ENCODE data around the gene FXYD3. TPM values are rescaled to one million over a fixed set of nuclear protein-coding genes. Genes with fewer than 3 reads are reported as not detected.
A peak's percentile ranks its signal among the peaks of the same experiment; 100 is the strongest.

The FXYD3 gene
- total and polyA plus RNA-seq, 5 donors from 2014 or later, result not detected

GRCh38 chr19:35080613-35081170, 34.9 kb upstream of the FXYD3 start:
- Mint-ChIP-seq H3K27me3 (peaks cover 2% of the 10 kb centered on the region), H3K9me3 (no peaks in the 10 kb centered on the region), H3K4me1 (no peaks in the 10 kb centered on the region), H3K36me3 (no peaks in the 10 kb centered on the region), H3K27ac (no peak overlapping the region), H3K4me3 (no peak overlapping the region)
- DNase-seq, result no peak
- H3K27me3 ChIP-seq (ENCODE audit: control insufficient read depth, insufficient read depth, low read length), result peaks cover 2% of the 10 kb centered on the region
- no peak overlapping the region for H3K4me3 ChIP-seq (ENCODE audit: low read depth, low read length)
- H3K27ac ChIP-seq (ENCODE audit: insufficient read depth, low read length, poor library complexity, severe bottlenecking), result no peak overlapping the region
- ATAC-seq (ENCODE audit: low read depth in 2 of 2), result no peak
- no peaks in the 10 kb centered on the region for H3K4me1 ChIP-seq (ENCODE audit: control insufficient read depth, insufficient read depth, low read length, poor library complexity, severe bottlenecking)
- H3K9me3 ChIP-seq (ENCODE audit: control insufficient read depth in 2 of 2, low read length in 2 of 2), result no peaks in the 10 kb centered on the region
- H3K36me3 ChIP-seq (ENCODE audit: control insufficient read depth, insufficient read depth, low read length), result no peaks in the 10 kb centered on the region

- H3K4me3 Mint-ChIP-seq, result no peak overlapping the region
- H3K4me1 Mint-ChIP-seq, result no peaks in the 10 kb centered on the region
- H3K27ac Mint-ChIP-seq, result no peak overlapping the region
- H3K27me3 Mint-ChIP-seq, result peaks cover 4% of the 10 kb centered on the region
- Histone ChIP-seq H3K4me3 (ENCODE audit: low read depth, low read length) (no peak overlapping the region), H3K4me1 (ENCODE audit: control insufficient read depth, insufficient read depth, low read length, poor library complexity, severe bottlenecking) (no peaks in the 10 kb centered on the region), H3K36me3 (ENCODE audit: control insufficient read depth, insufficient read depth, low read length) (no peaks in the 10 kb centered on the region), H3K9me3 (ENCODE audit: control insufficient read depth in 2 of 2, low read length in 2 of 2) (no peaks in the 10 kb centered on the region), H3K27ac (ENCODE audit: insufficient read depth, low read length, poor library complexity, severe bottlenecking) (no peak overlapping the region), H3K27me3 (ENCODE audit: control insufficient read depth, insufficient read depth, low read length) (peaks cover 2% of the 10 kb centered on the region)
- no peaks in the 10 kb centered on the region for H3K36me3 Mint-ChIP-seq
- DNase-seq (no peak), ATAC-seq (ENCODE audit: low read depth in 2 of 2) (no peak)
- H3K9me3 Mint-ChIP-seq, result no peaks in the 10 kb centered on the region
Measured at GRCh38 chr19:35081201-35081600, 34.4 kb upstream of the FXYD3 start.

- Mint-ChIP-seq H3K9me3 (no peaks in the 10 kb centered on the region), H3K27me3 (peaks cover 14% of the 10 kb centered on the region), H3K36me3 (no peaks in the 10 kb centered on the region), H3K27ac (no peak overlapping the region), H3K4me1 (no peaks in the 10 kb centered on the region), H3K4me3 (no peak overlapping the region)
- Histone ChIP-seq H3K9me3 (ENCODE audit: control insufficient read depth in 2 of 2, low read length in 2 of 2) (no peaks in the 10 kb centered on the region), H3K4me1 (ENCODE audit: control insufficient read depth, insufficient read depth, low read length, poor library complexity, severe bottlenecking) (no peaks in the 10 kb centered on the region), H3K27me3 (ENCODE audit: control insufficient read depth, insufficient read depth, low read length) (peaks cover 2% of the 10 kb centered on the region), H3K36me3 (ENCODE audit: control insufficient read depth, insufficient read depth, low read length) (no peaks in the 10 kb centered on the region), H3K4me3 (ENCODE audit: low read depth, low read length) (no peak overlapping the region), H3K27ac (ENCODE audit: insufficient read depth, low read length, poor library complexity, severe bottlenecking) (no peak overlapping the region)
- ATAC-seq (ENCODE audit: low read depth in 2 of 2) (no peak), DNase-seq (no peak)
Measured at GRCh38 chr19:35083691-35084508, 31.7 kb upstream of the FXYD3 start.

- Histone ChIP-seq H3K9me3 (ENCODE audit: control insufficient read depth in 2 of 2, low read length in 2 of 2) (no peaks in the 10 kb centered on the region), H3K27ac (ENCODE audit: insufficient read depth, low read length, poor library complexity, severe bottlenecking) (no peak overlapping the region), H3K4me3 (ENCODE audit: low read depth, low read length) (no peak overlapping the region), H3K4me1 (ENCODE audit: control insufficient read depth, insufficient read depth, low read length, poor library complexity, severe bottlenecking) (no peaks in the 10 kb centered on the region), H3K36me3 (ENCODE audit: control insufficient read depth, insufficient read depth, low read length) (no peaks in the 10 kb centered on the region), H3K27me3 (ENCODE audit: control insufficient read depth, insufficient read depth, low read length) (peaks cover 2% of the 10 kb centered on the region)
- DNase-seq (no peak), ATAC-seq (ENCODE audit: low read depth in 2 of 2) (no peak)
- Mint-ChIP-seq H3K27ac (no peak overlapping the region), H3K4me1 (no peaks in the 10 kb centered on the region), H3K36me3 (no peaks in the 10 kb centered on the region), H3K4me3 (no peak overlapping the region), H3K9me3 (no peaks in the 10 kb centered on the region), H3K27me3 (peaks cover 19% of the 10 kb centered on the region)
Measured at GRCh38 chr19:35084509-35084762, 31.2 kb upstream of the FXYD3 start.

- peaks cover 2% of the 10 kb centered on the region for H3K27me3 ChIP-seq (ENCODE audit: control insufficient read depth, insufficient read depth, low read length)
- Mint-ChIP-seq H3K4me1 (peaks cover 0 to 6% (median 0%) of the 10 kb centered on the region in 4 donors), H3K36me3 (no peaks in the 10 kb centered on the region), H3K27me3 (peaks cover 33% of the 10 kb centered on the region), H3K4me3 (no peak overlapping the region), H3K9me3 (no peaks in the 10 kb centered on the region), H3K27ac (peak overlapping the region in 1 of 3 donors; percentile 5)
- no peak overlapping the region for H3K27ac ChIP-seq (ENCODE audit: insufficient read depth, low read length, poor library complexity, severe bottlenecking)
- ATAC-seq (ENCODE audit: low read depth in 2 of 2) (no peak), DNase-seq (no peak)
- no peaks in the 10 kb centered on the region for H3K9me3 ChIP-seq (ENCODE audit: control insufficient read depth in 2 of 2, low read length in 2 of 2)
- H3K4me3 ChIP-seq (ENCODE audit: low read depth, low read length), result no peak overlapping the region
- H3K36me3 ChIP-seq (ENCODE audit: control insufficient read depth, insufficient read depth, low read length), result no peaks in the 10 kb centered on the region
- peaks cover 3% of the 10 kb centered on the region for H3K4me1 ChIP-seq (ENCODE audit: control insufficient read depth, insufficient read depth, low read length, poor library complexity, severe bottlenecking)
Measured at GRCh38 chr19:35085947-35086346, 29.7 kb upstream of the FXYD3 start.

- Mint-ChIP-seq H3K4me1 (peaks cover 0 to 6% (median 0%) of the 10 kb centered on the region in 4 donors), H3K27me3 (peaks cover 33% of the 10 kb centered on the region), H3K27ac (no peak overlapping the region), H3K36me3 (no peaks in the 10 kb centered on the region), H3K9me3 (no peaks in the 10 kb centered on the region), H3K4me3 (no peak overlapping the region)
- DNase-seq (no peak), ATAC-seq (ENCODE audit: low read depth in 2 of 2) (no peak)
- Histone ChIP-seq H3K4me3 (ENCODE audit: low read depth, low read length) (no peak overlapping the region), H3K27ac (ENCODE audit: insufficient read depth, low read length, poor library complexity, severe bottlenecking) (no peak overlapping the region), H3K27me3 (ENCODE audit: control insufficient read depth, insufficient read depth, low read length) (peaks cover 2% of the 10 kb centered on the region), H3K9me3 (ENCODE audit: control insufficient read depth in 2 of 2, low read length in 2 of 2) (no peaks in the 10 kb centered on the region), H3K36me3 (ENCODE audit: control insufficient read depth, insufficient read depth, low read length) (no peaks in the 10 kb centered on the region), H3K4me1 (ENCODE audit: control insufficient read depth, insufficient read depth, low read length, poor library complexity, severe bottlenecking) (peaks cover 3% of the 10 kb centered on the region)
Measured at GRCh38 chr19:35086455-35086854, 29.2 kb upstream of the FXYD3 start.

GRCh38 chr19:35087393-35087792, 28.2 kb upstream of the FXYD3 start:
- ATAC-seq (ENCODE audit: low read depth in 2 of 2), result no peak
- H3K4me3 ChIP-seq (ENCODE audit: low read depth, low read length), result no peak overlapping the region
- H3K9me3 ChIP-seq (ENCODE audit: control insufficient read depth in 2 of 2, low read length in 2 of 2), result no peaks in the 10 kb centered on the region
- DNase-seq, result no peak
- no peaks in the 10 kb centered on the region for H3K36me3 ChIP-seq (ENCODE audit: control insufficient read depth, insufficient read depth, low read length)
- Mint-ChIP-seq H3K27me3 (peaks cover 33% of the 10 kb centered on the region), H3K4me3 (no peak overlapping the region), H3K9me3 (no peaks in the 10 kb centered on the region), H3K36me3 (no peaks in the 10 kb centered on the region), H3K27ac (no peak overlapping the region), H3K4me1 (peaks cover 0 to 6% (median 0%) of the 10 kb centered on the region in 4 donors)
- peaks cover 2% of the 10 kb centered on the region for H3K27me3 ChIP-seq (ENCODE audit: control insufficient read depth, insufficient read depth, low read length)
- peaks cover 3% of the 10 kb centered on the region for H3K4me1 ChIP-seq (ENCODE audit: control insufficient read depth, insufficient read depth, low read length, poor library complexity, severe bottlenecking)
- H3K27ac ChIP-seq (ENCODE audit: insufficient read depth, low read length, poor library complexity, severe bottlenecking), result no peak overlapping the region

Data from CD4-positive, CD25-positive, alpha-beta regulatory T cell (primary cell).